SK-N-SH (cell line): ENCODE measurements around the gene NEGR1. TPM values are rescaled to one million over a fixed set of nuclear protein-coding genes. Genes with fewer than 3 reads are reported as not detected.

Source experiments
- CTCF ChIA-PET: fragments of 300-600, 350-600 bp; formaldehyde crosslinking; extraction: SDS; loops from one replicate; lab custom pipeline; 2021; lab: Yijun Ruan, JAX
- POLR2A ChIA-PET: fragments of 350-600 bp; sonication (Branson Sonifier 250); formaldehyde crosslinking; extraction: SDS; loops from one replicate; lab custom pipeline; 2020; ENCODE audit warnings: antibody characterized with exemption, inconsistent platforms; lab: Yijun Ruan, JAX
- DNase-seq: peaks from one replicate; pipeline ENCODE4 v3.0.0; 2012
- H2AFZ ChIP-seq: fragments of 200-600 bp; sonication (generic); 2 replicates; pipeline ENCODE4 v1.8.1; 2016; ENCODE audit warnings: antibody characterized with exemption, mild to moderate bottlenecking, low read depth
- H3F3A ChIP-seq: fragments of 200-600 bp; sonication (generic); replicated peaks from 2 replicates; pipeline ENCODE3; 2016; ENCODE audit warnings: antibody characterized with exemption, mild to moderate bottlenecking; ENCODE audit not compliant: insufficient read depth
- H3K27ac ChIP-seq, 2 experiments: fragments of 200-500 bp in 1 of 2; fragments of 200-600 bp in 1 of 2; sonication (Bioruptor generic) in 1 of 2; sonication (generic), shearing (Covaris generic) in 1 of 2; 2 replicates each; pipeline versions ENCODE4 v1.5.1 to v1.6.1; 2014 to 2016; ENCODE audit warnings: low read depth in 2 of 2, inconsistent platforms in 1 of 2, low read length in 1 of 2, mild to moderate bottlenecking in 1 of 2, mixed read lengths in 1 of 2
- H3K27me3 ChIP-seq: fragments of 200-600 bp; sonication (generic), shearing (Covaris generic); 2 replicates; pipeline ENCODE4 v1.6.1; 2016; ENCODE audit warnings: mixed run types; ENCODE audit not compliant: insufficient read depth
- H3K36me3 ChIP-seq, 2 experiments: fragments of 200-500 bp in 1 of 2; fragments of 200-600 bp in 1 of 2; sonication (Bioruptor generic) in 1 of 2; sonication (generic) in 1 of 2; replicated peaks in 1 of 2; 2 replicates each; pipeline versions ENCODE3 to v1.5.1; 2014 to 2016; ENCODE audit warnings: low read length in 1 of 2, mild to moderate bottlenecking in 1 of 2; ENCODE audit not compliant: insufficient read depth in 2 of 2, control insufficient read depth in 1 of 2
- H3K4me1 ChIP-seq, 2 experiments: fragments of 200-500 bp in 1 of 2; fragments of 200-600 bp in 1 of 2; sonication (Bioruptor generic) in 1 of 2; sonication (generic), shearing (Covaris generic) in 1 of 2; 2 replicates each; pipeline versions ENCODE4 v1.5.1 to v1.6.1; 2014 to 2016; ENCODE audit warnings: low read depth in 1 of 2, low read length in 1 of 2, mixed run types in 1 of 2; ENCODE audit not compliant: insufficient read depth in 2 of 2, control insufficient read depth in 1 of 2
- H3K4me2 ChIP-seq: fragments of 200-600 bp; sonication (generic), shearing (Covaris generic); 2 replicates; pipeline ENCODE4 v1.6.1; 2017; ENCODE audit warnings: mixed run types
- H3K4me3 ChIP-seq, 2 experiments: fragments of 200-500 bp in 1 of 2; fragments of 200-600 bp in 1 of 2; sonication (Bioruptor generic) in 1 of 2; sonication (generic), shearing (Covaris generic) in 1 of 2; 2 replicates each; pipeline versions ENCODE4 v1.5.1 to v1.8.1; 2014 to 2016; ENCODE audit warnings: low read depth in 2 of 2, inconsistent platforms in 1 of 2, low read length in 1 of 2, mild to moderate bottlenecking in 1 of 2, mixed read lengths in 1 of 2, moderate library complexity in 1 of 2
- H3K79me2 ChIP-seq: fragments of 200-600 bp; sonication (generic); 2 replicates; pipeline ENCODE4 v1.8.1; 2017; ENCODE audit warnings: mild to moderate bottlenecking; ENCODE audit not compliant: insufficient read depth
- H3K9ac ChIP-seq: fragments of 200-600 bp; sonication (generic); 2 replicates; pipeline ENCODE4 v1.6.1; 2017; ENCODE audit warnings: mixed run types
- H3K9me2 ChIP-seq: fragments of 200-600 bp; sonication (generic); 2 replicates; pipeline ENCODE4 v1.6.1; 2017; ENCODE audit warnings: mixed run types
- H3K9me3 ChIP-seq: fragments of 200-600 bp; sonication (generic); 2 replicates; pipeline ENCODE4 v1.6.1; 2017; ENCODE audit warnings: mixed run types, mild to moderate bottlenecking, moderate library complexity
- H4K20me1 ChIP-seq: fragments of 200-600 bp; sonication (generic); 2 replicates; pipeline ENCODE4 v1.6.1; 2017; ENCODE audit warnings: mild to moderate bottlenecking, mixed run types; ENCODE audit not compliant: insufficient read depth
- EP300 ChIP-seq, 2 experiments: IDR thresholded peaks; 2 replicates each; pipeline versions ENCODE4 v1.4.0 to v1.6.1; 2012; ENCODE audit warnings: borderline replicate concordance in 1 of 2, low read depth in 1 of 2, low read length in 1 of 2
- EZH2phosphoT487 ChIP-seq: fragments of 200-600 bp; sonication (generic); IDR thresholded peaks from 2 replicates; pipeline ENCODE4 v1.6.1; 2017; ENCODE audit warnings: low read depth, mixed run types, mild to moderate bottlenecking, antibody characterized with exemption, moderate library complexity, borderline replicate concordance
- FOSL2 ChIP-seq: IDR thresholded peaks from 2 replicates; pipeline ENCODE4 v1.4.0; 2012; ENCODE audit warnings: low read depth, mild to moderate bottlenecking, moderate library complexity, borderline replicate concordance
- FOXJ3 ChIP-seq: sonication (generic); formaldehyde crosslinking; IDR thresholded peaks from 2 replicates; pipeline ENCODE4 v1.5.1; 2020; ENCODE audit warnings: mild to moderate bottlenecking, missing genetic modification reagents
- GATA2 ChIP-seq: sonication (generic); formaldehyde crosslinking; IDR thresholded peaks from 2 replicates; pipeline ENCODE4 v1.5.0; 2020; ENCODE audit warnings: mild to moderate bottlenecking, missing genetic modification reagents
- JUND ChIP-seq: IDR thresholded peaks from 2 replicates; pipeline ENCODE4 v1.4.0; 2012
- MXI1 ChIP-seq: IDR thresholded peaks from 2 replicates; pipeline ENCODE4 v1.6.1; 2012; ENCODE audit warnings: mild to moderate bottlenecking, low read depth, low read length, improper control_type of control experiment
- NFIC ChIP-seq: IDR thresholded peaks from 2 replicates; pipeline ENCODE4 v1.4.0; 2012; ENCODE audit warnings: borderline replicate concordance
- POLR2AphosphoS5 ChIP-seq: IDR thresholded peaks from 2 replicates; pipeline ENCODE4 v1.6.1; 2012; ENCODE audit warnings: low read depth, low read length
- RXRA ChIP-seq: IDR thresholded peaks from 2 replicates; pipeline ENCODE4 v1.4.0; 2012; ENCODE audit warnings: low read depth, mild to moderate bottlenecking, borderline replicate concordance
- TAF1 ChIP-seq: IDR thresholded peaks from 2 replicates; pipeline ENCODE4 v1.6.1; 2012; ENCODE audit warnings: low read depth, mild to moderate bottlenecking, low read length, moderate library complexity, borderline replicate concordance
- TEAD4 ChIP-seq: IDR thresholded peaks from 2 replicates; pipeline ENCODE4 v1.4.0; 2012; ENCODE audit warnings: mild to moderate bottlenecking, borderline replicate concordance; ENCODE audit not compliant: insufficient read depth
- YY1 ChIP-seq: IDR thresholded peaks from 2 replicates; pipeline ENCODE4 v1.4.0; 2012; ENCODE audit warnings: low read depth, mild to moderate bottlenecking
- WGBS: methylation state at CpG from one replicate; pipeline ENCODE4 v1.1.6; 2017; ENCODE audit warnings: low lambda C conversion rate; 5-methylcytosine and 5-hydroxymethylcytosine counted together
- polyA plus RNA-seq, 3 experiments: library from polyadenylated mRNA; depleted of rRNA; stranded (reverse); fragments of >200 nt; gene quantifications; 2 replicates each; pipeline ENCODE4 v1.2.3, GENCODE V29; 2012
- TF ChIP-seq, protein P1 (sequence below): IDR thresholded peaks from 2 replicates; pipeline ENCODE4 v1.4.0; 2012; ENCODE audit warnings: low read depth
- TF ChIP-seq, protein P2 (sequence below): IDR thresholded peaks from 2 replicates; pipeline ENCODE4 v1.6.1; 2012; ENCODE audit warnings: mild to moderate bottlenecking, low read depth, low read length, moderate library complexity
- TF ChIP-seq, protein P3 (sequence below): fragments of 150-350 bp; IDR thresholded peaks from 2 replicates; pipeline ENCODE4 v1.6.1; 2017; ENCODE audit warnings: antibody characterized with exemption, low read length, low read depth, borderline replicate concordance
- TF ChIP-seq, protein P4 (sequence below): IDR thresholded peaks from 2 replicates; pipeline ENCODE4 v1.4.0; 2012; ENCODE audit warnings: low read depth, borderline replicate concordance

Gene NEGR1
- polyA plus RNA-seq, 1 of the 3 experiments (the other 2 are of a cell fraction) = 0.21 TPM

DNA sequence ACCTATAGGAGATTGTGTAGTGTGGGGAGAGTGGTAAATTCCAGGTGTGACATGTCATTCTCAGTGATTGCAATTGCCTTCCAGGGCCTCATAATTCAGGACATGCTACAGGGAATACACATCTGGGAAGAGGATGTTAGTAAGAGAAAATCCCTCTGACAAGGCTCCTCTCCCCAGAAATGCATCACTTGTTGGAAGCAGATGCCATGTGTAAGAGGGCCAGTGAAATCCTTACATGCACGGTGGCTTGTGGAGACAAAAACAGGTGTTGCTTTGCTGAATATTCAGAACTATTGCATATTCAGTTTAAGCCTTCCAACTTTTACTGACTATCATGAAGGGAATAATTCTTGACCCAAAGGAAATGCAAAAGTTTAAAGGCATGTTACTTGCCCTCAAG lies 503.4 kb downstream of the NEGR1 start:
- Histone ChIP-seq H3K4me2 (no peak overlapping the region), H3K27me3 (no peaks in the 10 kb centered on the region), H3K9me2 (no peaks in the 10 kb centered on the region), H2AFZ (no peak overlapping the region), H3K9ac (no peak overlapping the region), H3K36me3 (no peaks in the 10 kb centered on the region), H3F3A (no peaks in the 10 kb centered on the region), H3K79me2 (no peaks in the 10 kb centered on the region), H3K9me3 (no peaks in the 10 kb centered on the region), H3K4me1 (no peaks in the 10 kb centered on the region), H4K20me1 (no peaks in the 10 kb centered on the region), H3K27ac (no peak overlapping the region), H3K4me3 (no peak overlapping the region)
- TF ChIP-seq POLR2AphosphoS5 (no peak), FOSL2 (no peak), MXI1 (no peak)
- TF ChIP-seq, protein P1, sequence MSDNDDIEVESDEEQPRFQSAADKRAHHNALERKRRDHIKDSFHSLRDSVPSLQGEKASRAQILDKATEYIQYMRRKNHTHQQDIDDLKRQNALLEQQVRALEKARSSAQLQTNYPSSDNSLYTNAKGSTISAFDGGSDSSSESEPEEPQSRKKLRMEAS = no peak
- 57% methylated on average over 1 of the region's 1 CpG for WGBS
- DNase-seq = no peak
- ChIA-PET CTCF (no interaction called here), POLR2A (no interaction called here)

DNA sequence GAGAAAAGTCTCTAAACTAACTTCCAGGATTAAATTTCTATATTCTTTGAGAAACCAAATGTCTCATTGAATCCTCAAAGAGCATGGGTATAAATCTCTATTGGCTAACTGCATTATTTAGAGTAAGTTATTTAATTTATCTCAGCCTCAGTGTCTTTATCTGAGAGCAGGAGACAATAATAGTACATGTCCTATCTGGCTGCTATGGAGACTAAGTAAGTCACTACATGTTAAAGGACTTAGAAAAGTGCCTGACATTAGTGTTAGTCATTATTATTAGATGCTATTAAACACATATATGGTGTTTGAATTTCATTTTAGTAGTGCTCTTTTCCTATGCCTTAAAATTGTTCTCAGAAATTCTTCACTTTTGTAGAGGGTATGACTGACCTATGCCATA lies 505.2 kb downstream of the NEGR1 start:
- no peaks in the 10 kb centered on the region for H3K9me2 ChIP-seq
- POLR2A ChIA-PET = no interaction called here
- no peaks in the 10 kb centered on the region for H3K4me1 ChIP-seq
- H3K4me2 ChIP-seq = no peak overlapping the region
- TF ChIP-seq NFIC (no peak), EZH2phosphoT487 (no peak), FOXJ3 (CRISPR knock-in tag) (no peak), GATA2 (no peak)
- no peak overlapping the region for H3K27ac ChIP-seq
- H3K79me2 ChIP-seq = no peaks in the 10 kb centered on the region
- no peaks in the 10 kb centered on the region for H3F3A ChIP-seq
- CTCF ChIA-PET = no interaction called here
- no peak overlapping the region for H3K9ac ChIP-seq
- H3K27me3 ChIP-seq = no peaks in the 10 kb centered on the region
- H3K36me3 ChIP-seq = no peaks in the 10 kb centered on the region
- H2AFZ ChIP-seq = no peak overlapping the region
- no peaks in the 10 kb centered on the region for H3K9me3 ChIP-seq
- no peak for DNase-seq
- no peaks in the 10 kb centered on the region for H4K20me1 ChIP-seq
- H3K4me3 ChIP-seq = no peak overlapping the region

DNA sequence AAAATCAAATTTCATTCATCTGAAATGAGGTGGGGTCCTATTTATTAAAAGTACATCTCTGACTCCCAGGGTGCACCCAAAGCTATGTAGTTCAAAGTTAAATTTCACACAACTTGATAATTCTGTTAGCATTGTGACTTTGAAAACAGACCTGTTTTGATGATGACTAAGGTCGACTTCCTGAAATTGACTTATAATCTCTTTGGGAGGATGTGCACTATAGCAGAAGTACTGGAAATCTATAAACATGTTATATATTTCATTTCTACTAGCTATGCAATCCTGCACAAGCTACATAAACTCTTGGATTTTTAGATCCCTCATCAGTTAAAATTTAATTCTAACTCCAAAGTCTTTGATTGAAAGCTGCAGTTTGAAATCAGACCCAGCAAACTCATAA lies 507.6 kb downstream of the NEGR1 start:
- Histone ChIP-seq H3K79me2 (no peaks in the 10 kb centered on the region), H3F3A (no peaks in the 10 kb centered on the region), H3K9me3 (no peaks in the 10 kb centered on the region), H3K4me3 (no peak overlapping the region), H3K27ac (no peak overlapping the region), H2AFZ (no peak overlapping the region), H3K36me3 (no peaks in the 10 kb centered on the region), H3K27me3 (no peaks in the 10 kb centered on the region), H3K9ac (no peak overlapping the region), H3K4me1 (no peaks in the 10 kb centered on the region), H4K20me1 (no peaks in the 10 kb centered on the region), H3K4me2 (no peak overlapping the region), H3K9me2 (no peaks in the 10 kb centered on the region)
- POLR2A ChIA-PET = no interaction called here
- 50% methylated on average over 1 of the region's 1 CpG for WGBS
- DNase-seq = no peak
- CTCF ChIA-PET = interaction anchor here (0.8 kb wide), 1 partner anchor 245 kb away, joined by 3 read pairs; no protein-coding TSS in a partner anchor
- TF ChIP-seq, protein P2, sequence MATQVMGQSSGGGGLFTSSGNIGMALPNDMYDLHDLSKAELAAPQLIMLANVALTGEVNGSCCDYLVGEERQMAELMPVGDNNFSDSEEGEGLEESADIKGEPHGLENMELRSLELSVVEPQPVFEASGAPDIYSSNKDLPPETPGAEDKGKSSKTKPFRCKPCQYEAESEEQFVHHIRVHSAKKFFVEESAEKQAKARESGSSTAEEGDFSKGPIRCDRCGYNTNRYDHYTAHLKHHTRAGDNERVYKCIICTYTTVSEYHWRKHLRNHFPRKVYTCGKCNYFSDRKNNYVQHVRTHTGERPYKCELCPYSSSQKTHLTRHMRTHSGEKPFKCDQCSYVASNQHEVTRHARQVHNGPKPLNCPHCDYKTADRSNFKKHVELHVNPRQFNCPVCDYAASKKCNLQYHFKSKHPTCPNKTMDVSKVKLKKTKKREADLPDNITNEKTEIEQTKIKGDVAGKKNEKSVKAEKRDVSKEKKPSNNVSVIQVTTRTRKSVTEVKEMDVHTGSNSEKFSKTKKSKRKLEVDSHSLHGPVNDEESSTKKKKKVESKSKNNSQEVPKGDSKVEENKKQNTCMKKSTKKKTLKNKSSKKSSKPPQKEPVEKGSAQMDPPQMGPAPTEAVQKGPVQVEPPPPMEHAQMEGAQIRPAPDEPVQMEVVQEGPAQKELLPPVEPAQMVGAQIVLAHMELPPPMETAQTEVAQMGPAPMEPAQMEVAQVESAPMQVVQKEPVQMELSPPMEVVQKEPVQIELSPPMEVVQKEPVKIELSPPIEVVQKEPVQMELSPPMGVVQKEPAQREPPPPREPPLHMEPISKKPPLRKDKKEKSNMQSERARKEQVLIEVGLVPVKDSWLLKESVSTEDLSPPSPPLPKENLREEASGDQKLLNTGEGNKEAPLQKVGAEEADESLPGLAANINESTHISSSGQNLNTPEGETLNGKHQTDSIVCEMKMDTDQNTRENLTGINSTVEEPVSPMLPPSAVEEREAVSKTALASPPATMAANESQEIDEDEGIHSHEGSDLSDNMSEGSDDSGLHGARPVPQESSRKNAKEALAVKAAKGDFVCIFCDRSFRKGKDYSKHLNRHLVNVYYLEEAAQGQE = no peak
- TF ChIP-seq YY1 (no peak), JUND (no peak), GATA2 (no peak), RXRA (no peak), EP300 (IDR thresholded peaks at IDR 0.05; ENCODE audit: borderline replicate concordance in 1 of 2, low read depth in 1 of 2, low read length in 1 of 2) (no peak), TEAD4 (no peak), TAF1 (no peak)
- TF ChIP-seq, protein P3, sequence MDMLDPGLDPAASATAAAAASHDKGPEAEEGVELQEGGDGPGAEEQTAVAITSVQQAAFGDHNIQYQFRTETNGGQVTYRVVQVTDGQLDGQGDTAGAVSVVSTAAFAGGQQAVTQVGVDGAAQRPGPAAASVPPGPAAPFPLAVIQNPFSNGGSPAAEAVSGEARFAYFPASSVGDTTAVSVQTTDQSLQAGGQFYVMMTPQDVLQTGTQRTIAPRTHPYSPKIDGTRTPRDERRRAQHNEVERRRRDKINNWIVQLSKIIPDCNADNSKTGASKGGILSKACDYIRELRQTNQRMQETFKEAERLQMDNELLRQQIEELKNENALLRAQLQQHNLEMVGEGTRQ = no peak
- TF ChIP-seq, protein P4, sequence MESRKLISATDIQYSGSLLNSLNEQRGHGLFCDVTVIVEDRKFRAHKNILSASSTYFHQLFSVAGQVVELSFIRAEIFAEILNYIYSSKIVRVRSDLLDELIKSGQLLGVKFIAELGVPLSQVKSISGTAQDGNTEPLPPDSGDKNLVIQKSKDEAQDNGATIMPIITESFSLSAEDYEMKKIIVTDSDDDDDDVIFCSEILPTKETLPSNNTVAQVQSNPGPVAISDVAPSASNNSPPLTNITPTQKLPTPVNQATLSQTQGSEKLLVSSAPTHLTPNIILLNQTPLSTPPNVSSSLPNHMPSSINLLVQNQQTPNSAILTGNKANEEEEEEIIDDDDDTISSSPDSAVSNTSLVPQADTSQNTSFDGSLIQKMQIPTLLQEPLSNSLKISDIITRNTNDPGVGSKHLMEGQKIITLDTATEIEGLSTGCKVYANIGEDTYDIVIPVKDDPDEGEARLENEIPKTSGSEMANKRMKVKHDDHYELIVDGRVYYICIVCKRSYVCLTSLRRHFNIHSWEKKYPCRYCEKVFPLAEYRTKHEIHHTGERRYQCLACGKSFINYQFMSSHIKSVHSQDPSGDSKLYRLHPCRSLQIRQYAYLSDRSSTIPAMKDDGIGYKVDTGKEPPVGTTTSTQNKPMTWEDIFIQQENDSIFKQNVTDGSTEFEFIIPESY = no peak
